WTC11 (cell line): ENCODE results near the gene ZFYVE26. TPM values are rescaled to one million over a fixed set of nuclear protein-coding genes. Genes with fewer than 3 reads are reported as not detected.

Experiments used
- ATAC-seq: fragments of 200-7000 bp; cut with Tn5 transposase; 2 replicates; pipeline ENCODE4 v1.10.0; 2021; ENCODE audit warnings: mild to moderate bottlenecking, moderate library complexity
- CTCF ChIA-PET: fragments of 300-600 bp; sonication (Branson Sonifier 250); formaldehyde crosslinking; loops from one replicate; lab custom pipeline; 2021; ENCODE audit warnings: antibody characterized with exemption; lab: Charles Lee
- POLR2A ChIA-PET: fragments of 350-600 bp; sonication (Branson Sonifier 250); formaldehyde crosslinking; loops from one replicate; lab custom pipeline; 2021; ENCODE audit warnings: antibody characterized with exemption; lab: Charles Lee
- DNase-seq: peaks from one replicate; pipeline ENCODE4 v3.0.0; 2021; ENCODE audit warnings: low spot score
- H3K27ac Mint-ChIP-seq: 2 replicates; pipeline ENCODE4 v1.8.0; 2021; ENCODE audit warnings: mixed read lengths
- H3K27me3 Mint-ChIP-seq: 2 replicates; pipeline ENCODE4 v1.8.0; 2021; ENCODE audit warnings: low read depth, mild to moderate bottlenecking, moderate library complexity, mixed read lengths
- H3K36me3 Mint-ChIP-seq: 2 replicates; pipeline ENCODE4 v1.8.0; 2021; ENCODE audit warnings: mixed read lengths
- H3K4me1 Mint-ChIP-seq: 2 replicates; pipeline ENCODE4 v1.8.0; 2022; ENCODE audit warnings: mixed read lengths
- H3K4me3 Mint-ChIP-seq: 2 replicates; pipeline ENCODE4 v1.8.0; 2021; ENCODE audit warnings: mild to moderate bottlenecking, moderate library complexity, mixed read lengths
- H3K9me3 Mint-ChIP-seq: 2 replicates; pipeline ENCODE4 v1.8.0; 2021; ENCODE audit warnings: mixed read lengths
- ARID4B ChIP-seq: sonication (generic); formaldehyde crosslinking; IDR thresholded peaks from 2 replicates; pipeline ENCODE4 v1.8.0; 2023; ENCODE audit warnings: missing genetic modification reagents, mild to moderate bottlenecking, borderline replicate concordance
- CBFB ChIP-seq: sonication (generic); formaldehyde crosslinking; IDR thresholded peaks from 2 replicates; pipeline ENCODE4 v1.8.1; 2022; ENCODE audit warnings: mild to moderate bottlenecking, low read depth, missing genetic modification reagents
- ETV6 ChIP-seq: sonication (generic); formaldehyde crosslinking; IDR thresholded peaks from 2 replicates; pipeline ENCODE4 v1.8.1; 2022; ENCODE audit warnings: mild to moderate bottlenecking, missing genetic modification reagents
- IRF2 ChIP-seq: sonication (generic); formaldehyde crosslinking; IDR thresholded peaks from 2 replicates; pipeline ENCODE4 v1.8.0; 2022; ENCODE audit warnings: low read depth, missing genetic modification reagents, borderline replicate concordance
- KAT7 ChIP-seq: sonication (generic); formaldehyde crosslinking; IDR thresholded peaks from 2 replicates; pipeline ENCODE4 v1.8.1; 2023; ENCODE audit warnings: missing genetic modification reagents, mild to moderate bottlenecking, borderline replicate concordance
- MXD4 ChIP-seq: fragments of 250-450 bp; sonication (Bioruptor Pico); IDR thresholded peaks from 2 replicates; pipeline ENCODE4 v1.8.0; 2021; ENCODE audit warnings: mild to moderate bottlenecking, moderate library complexity, borderline replicate concordance
- NR3C1 ChIP-seq: sonication (generic); formaldehyde crosslinking; conservative IDR thresholded peaks from 2 replicates; pipeline ENCODE4 v1.8.1; 2023; ENCODE audit warnings: low read depth, mild to moderate bottlenecking, missing genetic modification reagents
- RELA ChIP-seq: sonication (generic); formaldehyde crosslinking; IDR thresholded peaks from 2 replicates; pipeline ENCODE4 v1.8.1; 2022; ENCODE audit warnings: missing genetic modification reagents, mild to moderate bottlenecking, borderline replicate concordance
- SOX15 ChIP-seq: fragments of 250-450 bp; sonication (Bioruptor Pico); IDR thresholded peaks from 2 replicates; pipeline ENCODE4 v1.9.0; 2021; ENCODE audit warnings: mild to moderate bottlenecking
- SP1 ChIP-seq: sonication (generic); formaldehyde crosslinking; conservative IDR thresholded peaks from 2 replicates; pipeline ENCODE4 v1.8.1; 2022; ENCODE audit warnings: missing genetic modification reagents
- TCF7 ChIP-seq: sonication (generic); formaldehyde crosslinking; IDR thresholded peaks from 2 replicates; pipeline ENCODE4 v1.8.0; 2022; ENCODE audit warnings: mild to moderate bottlenecking, low read depth, missing genetic modification reagents, moderate library complexity
- TP53 ChIP-seq: sonication (generic); formaldehyde crosslinking; IDR thresholded peaks from 2 replicates; pipeline ENCODE4 v1.8.1; 2023; ENCODE audit warnings: mild to moderate bottlenecking, missing genetic modification reagents
- ZBTB43 ChIP-seq: sonication (generic); formaldehyde crosslinking; IDR thresholded peaks from 2 replicates; pipeline ENCODE4 v1.8.1; 2023; ENCODE audit warnings: mild to moderate bottlenecking, missing genetic modification reagents
- ZNF232 ChIP-seq: sonication (generic); formaldehyde crosslinking; IDR thresholded peaks from 2 replicates; pipeline ENCODE4 v1.8.0; 2022; ENCODE audit warnings: mild to moderate bottlenecking, missing genetic modification reagents
- ZNF263 ChIP-seq: sonication (generic); formaldehyde crosslinking; IDR thresholded peaks from 2 replicates; pipeline ENCODE4 v1.8.1; 2022; ENCODE audit warnings: low read depth, mild to moderate bottlenecking, moderate library complexity, missing genetic modification reagents
- total RNA-seq: library from RNA; stranded (reverse); gene quantifications from 3 replicates; pipeline ENCODE4 v1.2.3, GENCODE V29; 2021
- TF ChIP-seq, protein P1 (sequence below): sonication (generic); formaldehyde crosslinking; conservative IDR thresholded peaks from 2 replicates; pipeline ENCODE4 v1.8.1; 2023; ENCODE audit warnings: mild to moderate bottlenecking, low read depth, missing genetic modification reagents, moderate library complexity
- TF ChIP-seq, protein P2 (sequence below): fragments of 250-450 bp; sonication (Bioruptor Pico); IDR thresholded peaks from 2 replicates; pipeline ENCODE4 v1.8.0; 2021; ENCODE audit warnings: mild to moderate bottlenecking
- TF ChIP-seq, protein P3 (sequence below): sonication (generic); formaldehyde crosslinking; IDR thresholded peaks from 2 replicates; pipeline ENCODE4 v1.8.1; 2022; ENCODE audit warnings: mild to moderate bottlenecking, moderate library complexity, missing genetic modification reagents
- TF ChIP-seq, protein P4 (sequence below): fragments of 200-600 bp; IDR thresholded peaks from 2 replicates; pipeline ENCODE4 v1.8.0; 2022; ENCODE audit warnings: antibody characterized with exemption
- TF ChIP-seq, protein P5 (sequence below): sonication (generic); formaldehyde crosslinking; IDR thresholded peaks from 2 replicates; pipeline ENCODE4 v1.8.1; 2022; ENCODE audit warnings: low read depth, mild to moderate bottlenecking, moderate library complexity, missing genetic modification reagents, borderline replicate concordance
- TF ChIP-seq, protein P6 (sequence below): sonication (generic); formaldehyde crosslinking; IDR thresholded peaks from 2 replicates; pipeline ENCODE4 v1.8.1; 2022; ENCODE audit warnings: low read depth, missing genetic modification reagents, borderline replicate concordance

Gene ZFYVE26
- total RNA-seq, 1 experiment from 2014 or later = 25.8 TPM

- TF ChIP-seq CBFB (no peak), ETV6 (no peak), RELA (CRISPR knock-in tag) (no peak)
- TF ChIP-seq, protein P1, sequence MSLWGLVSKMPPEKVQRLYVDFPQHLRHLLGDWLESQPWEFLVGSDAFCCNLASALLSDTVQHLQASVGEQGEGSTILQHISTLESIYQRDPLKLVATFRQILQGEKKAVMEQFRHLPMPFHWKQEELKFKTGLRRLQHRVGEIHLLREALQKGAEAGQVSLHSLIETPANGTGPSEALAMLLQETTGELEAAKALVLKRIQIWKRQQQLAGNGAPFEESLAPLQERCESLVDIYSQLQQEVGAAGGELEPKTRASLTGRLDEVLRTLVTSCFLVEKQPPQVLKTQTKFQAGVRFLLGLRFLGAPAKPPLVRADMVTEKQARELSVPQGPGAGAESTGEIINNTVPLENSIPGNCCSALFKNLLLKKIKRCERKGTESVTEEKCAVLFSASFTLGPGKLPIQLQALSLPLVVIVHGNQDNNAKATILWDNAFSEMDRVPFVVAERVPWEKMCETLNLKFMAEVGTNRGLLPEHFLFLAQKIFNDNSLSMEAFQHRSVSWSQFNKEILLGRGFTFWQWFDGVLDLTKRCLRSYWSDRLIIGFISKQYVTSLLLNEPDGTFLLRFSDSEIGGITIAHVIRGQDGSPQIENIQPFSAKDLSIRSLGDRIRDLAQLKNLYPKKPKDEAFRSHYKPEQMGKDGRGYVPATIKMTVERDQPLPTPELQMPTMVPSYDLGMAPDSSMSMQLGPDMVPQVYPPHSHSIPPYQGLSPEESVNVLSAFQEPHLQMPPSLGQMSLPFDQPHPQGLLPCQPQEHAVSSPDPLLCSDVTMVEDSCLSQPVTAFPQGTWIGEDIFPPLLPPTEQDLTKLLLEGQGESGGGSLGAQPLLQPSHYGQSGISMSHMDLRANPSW = no peak
Observed at GRCh38 chr14:67746927-67747326, 69.5 kb downstream of the ZFYVE26 start (continued).

- Mint-ChIP-seq H3K4me1 (no peaks in the 10 kb centered on the region), H3K9me3 (0 out of 2 replicates have a peak, but pooled peaks cover 4% of the 10 kb centered on the region), H3K4me3 (no peak overlapping the region), H3K36me3 (peaks cover 9% of the 10 kb centered on the region), H3K27me3 (peaks cover 3% of the 10 kb centered on the region; the same call in 1 of the 2 replicates), H3K27ac (no peak overlapping the region)
- ChIA-PET CTCF (no interaction called here), POLR2A (no interaction called here)
- DNase-seq = no peak
- TF ChIP-seq, protein P2, sequence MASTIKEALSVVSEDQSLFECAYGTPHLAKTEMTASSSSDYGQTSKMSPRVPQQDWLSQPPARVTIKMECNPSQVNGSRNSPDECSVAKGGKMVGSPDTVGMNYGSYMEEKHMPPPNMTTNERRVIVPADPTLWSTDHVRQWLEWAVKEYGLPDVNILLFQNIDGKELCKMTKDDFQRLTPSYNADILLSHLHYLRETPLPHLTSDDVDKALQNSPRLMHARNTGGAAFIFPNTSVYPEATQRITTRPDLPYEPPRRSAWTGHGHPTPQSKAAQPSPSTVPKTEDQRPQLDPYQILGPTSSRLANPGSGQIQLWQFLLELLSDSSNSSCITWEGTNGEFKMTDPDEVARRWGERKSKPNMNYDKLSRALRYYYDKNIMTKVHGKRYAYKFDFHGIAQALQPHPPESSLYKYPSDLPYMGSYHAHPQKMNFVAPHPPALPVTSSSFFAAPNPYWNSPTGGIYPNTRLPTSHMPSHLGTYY = no peak
- TF ChIP-seq ZNF232 (no peak), NR3C1 (CRISPR knock-in tag) (no peak), ZBTB43 (CRISPR knock-in tag) (no peak), TCF7 (CRISPR knock-in tag) (no peak), RELA (CRISPR knock-in tag) (no peak), TP53 (CRISPR knock-in tag) (no peak), KAT7 (no peak), MXD4 (CRISPR knock-in tag) (no peak), IRF2 (CRISPR knock-in tag) (no peak), ARID4B (CRISPR knock-in tag) (no peak), SOX15 (CRISPR knock-in tag) (no peak), SP1 (no peak), ZNF263 (no peak)
- TF ChIP-seq, protein P3, sequence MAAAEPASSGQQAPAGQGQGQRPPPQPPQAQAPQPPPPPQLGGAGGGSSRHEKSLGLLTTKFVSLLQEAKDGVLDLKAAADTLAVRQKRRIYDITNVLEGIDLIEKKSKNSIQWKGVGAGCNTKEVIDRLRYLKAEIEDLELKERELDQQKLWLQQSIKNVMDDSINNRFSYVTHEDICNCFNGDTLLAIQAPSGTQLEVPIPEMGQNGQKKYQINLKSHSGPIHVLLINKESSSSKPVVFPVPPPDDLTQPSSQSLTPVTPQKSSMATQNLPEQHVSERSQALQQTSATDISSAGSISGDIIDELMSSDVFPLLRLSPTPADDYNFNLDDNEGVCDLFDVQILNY (CRISPR knock-in tag) = no peak
- TF ChIP-seq, protein P4, sequence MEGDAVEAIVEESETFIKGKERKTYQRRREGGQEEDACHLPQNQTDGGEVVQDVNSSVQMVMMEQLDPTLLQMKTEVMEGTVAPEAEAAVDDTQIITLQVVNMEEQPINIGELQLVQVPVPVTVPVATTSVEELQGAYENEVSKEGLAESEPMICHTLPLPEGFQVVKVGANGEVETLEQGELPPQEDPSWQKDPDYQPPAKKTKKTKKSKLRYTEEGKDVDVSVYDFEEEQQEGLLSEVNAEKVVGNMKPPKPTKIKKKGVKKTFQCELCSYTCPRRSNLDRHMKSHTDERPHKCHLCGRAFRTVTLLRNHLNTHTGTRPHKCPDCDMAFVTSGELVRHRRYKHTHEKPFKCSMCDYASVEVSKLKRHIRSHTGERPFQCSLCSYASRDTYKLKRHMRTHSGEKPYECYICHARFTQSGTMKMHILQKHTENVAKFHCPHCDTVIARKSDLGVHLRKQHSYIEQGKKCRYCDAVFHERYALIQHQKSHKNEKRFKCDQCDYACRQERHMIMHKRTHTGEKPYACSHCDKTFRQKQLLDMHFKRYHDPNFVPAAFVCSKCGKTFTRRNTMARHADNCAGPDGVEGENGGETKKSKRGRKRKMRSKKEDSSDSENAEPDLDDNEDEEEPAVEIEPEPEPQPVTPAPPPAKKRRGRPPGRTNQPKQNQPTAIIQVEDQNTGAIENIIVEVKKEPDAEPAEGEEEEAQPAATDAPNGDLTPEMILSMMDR = no peak
- TF ChIP-seq, protein P5, sequence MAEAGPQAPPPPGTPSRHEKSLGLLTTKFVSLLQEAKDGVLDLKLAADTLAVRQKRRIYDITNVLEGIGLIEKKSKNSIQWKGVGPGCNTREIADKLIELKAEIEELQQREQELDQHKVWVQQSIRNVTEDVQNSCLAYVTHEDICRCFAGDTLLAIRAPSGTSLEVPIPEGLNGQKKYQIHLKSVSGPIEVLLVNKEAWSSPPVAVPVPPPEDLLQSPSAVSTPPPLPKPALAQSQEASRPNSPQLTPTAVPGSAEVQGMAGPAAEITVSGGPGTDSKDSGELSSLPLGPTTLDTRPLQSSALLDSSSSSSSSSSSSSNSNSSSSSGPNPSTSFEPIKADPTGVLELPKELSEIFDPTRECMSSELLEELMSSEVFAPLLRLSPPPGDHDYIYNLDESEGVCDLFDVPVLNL (CRISPR knock-in tag) = no peak
- TF ChIP-seq, protein P6, sequence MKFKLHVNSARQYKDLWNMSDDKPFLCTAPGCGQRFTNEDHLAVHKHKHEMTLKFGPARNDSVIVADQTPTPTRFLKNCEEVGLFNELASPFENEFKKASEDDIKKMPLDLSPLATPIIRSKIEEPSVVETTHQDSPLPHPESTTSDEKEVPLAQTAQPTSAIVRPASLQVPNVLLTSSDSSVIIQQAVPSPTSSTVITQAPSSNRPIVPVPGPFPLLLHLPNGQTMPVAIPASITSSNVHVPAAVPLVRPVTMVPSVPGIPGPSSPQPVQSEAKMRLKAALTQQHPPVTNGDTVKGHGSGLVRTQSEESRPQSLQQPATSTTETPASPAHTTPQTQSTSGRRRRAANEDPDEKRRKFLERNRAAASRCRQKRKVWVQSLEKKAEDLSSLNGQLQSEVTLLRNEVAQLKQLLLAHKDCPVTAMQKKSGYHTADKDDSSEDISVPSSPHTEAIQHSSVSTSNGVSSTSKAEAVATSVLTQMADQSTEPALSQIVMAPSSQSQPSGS = no peak
- no peak for ATAC-seq
Observed at GRCh38 chr14:67744046-67744445, 72.3 kb downstream of the ZFYVE26 start.
